A673 (cell line): ENCODE results near the gene FAM110D. TPM values are rescaled to one million over a fixed set of nuclear protein-coding genes. Genes with fewer than 3 reads are reported as not detected.

Experiments
- BruUV-seq: library from RNA; stranded (reverse); fragments of 400-500 nt; replicated peaks from 2 replicates; lab custom pipeline; 2021; lab: Mats Ljungman, UMichigan
- CTCF ChIA-PET: fragments of 300-600 bp; sonication (Branson Sonifier 250); formaldehyde crosslinking; loops from one replicate; lab custom pipeline; 2022; ENCODE audit warnings: antibody characterized with exemption; lab: Charles Lee
- POLR2A ChIA-PET: fragments of 300-600 bp; sonication (Branson Sonifier 250); formaldehyde crosslinking; loops from one replicate; lab custom pipeline; 2022; ENCODE audit warnings: antibody characterized with exemption; ENCODE audit not compliant: low non-redundant PET; lab: Charles Lee
- DNase-seq: peaks from one replicate; pipeline ENCODE4 v3.0.0-alpha.2; 2015; ENCODE audit warnings: low spot score
- H3K27ac ChIP-seq: fragments of 200-600 bp; sonication (generic); 2 replicates; pipeline ENCODE4 v1.5.1; 2016; ENCODE audit warnings: mixed run types, low read depth, mild to moderate bottlenecking, mixed read lengths, antibody characterized with exemption, low read length; ENCODE audit not compliant: poor library complexity, severe bottlenecking
- H3K27me3 ChIP-seq: fragments of 200-600 bp; sonication (generic); replicated peaks from 2 replicates; pipeline ENCODE4 v1.6.1; 2017; ENCODE audit warnings: mixed run types, low read depth, mild to moderate bottlenecking, mixed read lengths, antibody characterized with exemption, low read length; ENCODE audit not compliant: insufficient read depth, poor library complexity
- H3K36me3 ChIP-seq: fragments of 200-600 bp; sonication (generic); 2 replicates; pipeline ENCODE4 v1.6.1; 2016; ENCODE audit warnings: mixed run types, mild to moderate bottlenecking, mixed read lengths, antibody characterized with exemption, low read length; ENCODE audit not compliant: insufficient read depth, poor library complexity, severe bottlenecking
- H3K4me1 ChIP-seq: fragments of 200-600 bp; sonication (generic); 2 replicates; pipeline ENCODE4 v1.6.1; 2017; ENCODE audit warnings: mixed run types, mild to moderate bottlenecking, mixed read lengths, antibody characterized with exemption, low read length; ENCODE audit not compliant: insufficient read depth, poor library complexity, severe bottlenecking
- H3K4me3 ChIP-seq: fragments of 200-600 bp; sonication (generic); 2 replicates; pipeline ENCODE4 v1.5.1; 2016; ENCODE audit warnings: low read depth, mixed run types, mild to moderate bottlenecking, mixed read lengths, low read length; ENCODE audit not compliant: poor library complexity, severe bottlenecking
- H3K9me3 ChIP-seq: fragments of 200-600 bp; sonication (generic); 2 replicates; pipeline ENCODE4 v1.6.1; 2016; ENCODE audit warnings: mixed run types, low read depth, mild to moderate bottlenecking, mixed read lengths, antibody characterized with exemption, low read length; ENCODE audit not compliant: poor library complexity, severe bottlenecking
- CTCF ChIP-seq: fragments of 300-800, 200-600 bp; sonication (generic); conservative IDR thresholded peaks from 2 replicates; pipeline ENCODE4 v1.5.1; 2017; ENCODE audit warnings: low read depth, mild to moderate bottlenecking, antibody characterized with exemption, low read length, moderate library complexity, mixed read lengths
- EZH2 ChIP-seq: fragments of 200-600 bp; sonication (generic); IDR thresholded peaks from 2 replicates; pipeline ENCODE4 v1.6.1; 2017; ENCODE audit warnings: borderline replicate concordance, low read depth, mild to moderate bottlenecking, mixed read lengths, antibody characterized with exemption, low read length; ENCODE audit not compliant: poor library complexity, severe bottlenecking
- intact Hi-C: fragments of 100-400 bp; cut with micrococcal nuclease; formaldehyde crosslinking; loops from one replicate; pipeline ENCODE4 v1.10.0; 2022; ENCODE audit not compliant: unreplicated experiment
- total RNA-seq: library from RNA; stranded (reverse); gene quantifications from 2 replicates; pipeline ENCODE4 v1.2.3, GENCODE V29; 2021

FAM110D gene
- total RNA-seq, 1 experiment from 2014 or later: 0.64 TPM

- TSS peak; percentile 8 for BruUV-seq
- TF ChIP-seq CTCF: no peak
- no peak for TF ChIP-seq EZH2
- ChIA-PET CTCF (interaction anchor here (0.6 to 0.8 kb wide), 2 partner anchors 20 to 294 kb away, joined by 3 to 5 read pairs; no protein-coding TSS in a partner anchor), POLR2A (no interaction called here)
- peaks cover 8% of the 10 kb centered on the region for H3K4me1 ChIP-seq
- DNase-seq: no peak
- H3K36me3 ChIP-seq: peaks cover 23% of the 10 kb centered on the region
- intact Hi-C loops: no loop called here
- no peaks in the 10 kb centered on the region for H3K27me3 ChIP-seq
- H3K4me3 ChIP-seq: no peak overlapping the region
- H3K9me3 ChIP-seq: no peaks in the 10 kb centered on the region
- no peak overlapping the region for H3K27ac ChIP-seq
These were observed 34.2 kb upstream of the FAM110D start for GRCh38 chr1:26124418-26125331.

GRCh38 chr1:26125382-26125781 lies 33.5 kb upstream of the FAM110D start:
- Histone ChIP-seq H3K4me3 (no peak overlapping the region), H3K27me3 (no peaks in the 10 kb centered on the region), H3K4me1 (peaks cover 8% of the 10 kb centered on the region), H3K27ac (no peak overlapping the region), H3K36me3 (peaks cover 23% of the 10 kb centered on the region), H3K9me3 (no peaks in the 10 kb centered on the region)
- intact Hi-C loops: no loop called here
- DNase-seq: no peak
- BruUV-seq: no TSS peak
- TF ChIP-seq CTCF: no peak
- TF ChIP-seq EZH2: no peak
- ChIA-PET POLR2A (no interaction called here), CTCF (interaction anchor here (1.1 kb wide), 1 partner anchor 20 kb away, joined by 4 read pairs; no protein-coding TSS in a partner anchor)

- intact Hi-C loops: no loop called here
- no peak for DNase-seq
- Histone ChIP-seq H3K4me3 (no peak overlapping the region), H3K36me3 (peaks cover 23% of the 10 kb centered on the region), H3K27ac (peak overlapping the region; percentile 19), H3K27me3 (no peaks in the 10 kb centered on the region), H3K4me1 (peaks cover 8% of the 10 kb centered on the region), H3K9me3 (no peaks in the 10 kb centered on the region)
- TF ChIP-seq EZH2: no peak
- TF ChIP-seq CTCF: no peak
- CTCF ChIA-PET: interaction anchor here (1.1 kb wide), 1 partner anchor 19 kb away, joined by 4 read pairs; no protein-coding TSS in a partner anchor
- BruUV-seq: no TSS peak
- POLR2A ChIA-PET: no interaction called here
These were observed 32.9 kb upstream of the FAM110D start for GRCh38 chr1:26125946-26126320.
